Neural cell (in vitro differentiated cells): ENCODE measurements around the gene ACTRT2.

ENCODE experiments used
- CTCF ChIP-seq: fragments of 450-650 bp; IDR thresholded peaks from 2 replicates; pipeline ENCODE4 v1.5.1; 2014; ENCODE audit warnings: antibody characterized with exemption, mild to moderate bottlenecking, moderate library complexity; ENCODE audit not compliant: poor library complexity, severe bottlenecking
- EP300 ChIP-seq: fragments of 450-650 bp; conservative IDR thresholded peaks from 2 replicates; pipeline ENCODE4 v1.6.1; 2014; ENCODE audit warnings: antibody characterized with exemption, mild to moderate bottlenecking, moderate library complexity; ENCODE audit not compliant: poor library complexity, severe bottlenecking
- EZH2 ChIP-seq: fragments of 200-600, 300-800 bp; shearing (Covaris generic), sonication (generic); IDR thresholded peaks from 2 replicates; pipeline ENCODE4 v1.6.1; 2014; ENCODE audit warnings: antibody characterized with exemption, low read length, borderline replicate concordance, mild to moderate bottlenecking; ENCODE audit not compliant: insufficient read depth, poor library complexity, severe bottlenecking
- POLR2AphosphoS5 ChIP-seq: IDR thresholded peaks from 2 replicates; pipeline ENCODE4 v1.6.1; 2012
- REST ChIP-seq: IDR thresholded peaks from 2 replicates; pipeline ENCODE4 v1.6.1; 2012; ENCODE audit warnings: borderline replicate concordance
- TAF1 ChIP-seq: IDR thresholded peaks from 2 replicates; pipeline ENCODE4 v1.6.1; 2012; ENCODE audit warnings: low read depth

GRCh38 chr1:3011631-3012455 is 9.4 kb upstream of the ACTRT2 start:
- TF ChIP-seq EZH2 = no peak
- TF ChIP-seq CTCF = no peak
- no peak for TF ChIP-seq REST
- TF ChIP-seq TAF1 = no peak
- no peak for TF ChIP-seq POLR2AphosphoS5
- no peak for TF ChIP-seq EP300
